ENCODE results near the gene LRRFIP1. TPM values are rescaled to one million over a fixed set of nuclear protein-coding genes. Genes with fewer than 3 reads are reported as not detected.

Gene LRRFIP1
- total RNA-seq, 4 donors from 2014 or later, result 51.5 to 95.4 (median 65.6) TPM

GRCh38 chr2:237600205-237600846 lies 27.1 kb upstream of the LRRFIP1 start:
- WGBS, 2 donors, result 33 to 43% methylated on average over 16 of the region's 16 CpGs
- Histone ChIP-seq H3K27ac (peak overlapping the region; percentile 10 to 72 (median 44)), H3K4me1 (peaks cover 0 to 21% (median 0%) of the 10 kb centered on the region in 4 donors), H3K4me3 (peak overlapping the region in 1 of 4 donors; percentile 39), H3K27me3 (no peaks in the 10 kb centered on the region), H3K9me3 (no peaks in the 10 kb centered on the region), H3K36me3 (no peaks in the 10 kb centered on the region)
- TF ChIP-seq EP300 (IDR thresholded peaks at IDR 0.05), result peak in 1 of 2 donors; percentile 8
- no peak for TF ChIP-seq POLR2A (IDR thresholded peaks at IDR 0.05)
- TF ChIP-seq CTCF (IDR thresholded peaks at IDR 0.05), result peak in 3 of 5 experiments; percentile 9 to 29 (median 13)
- DNase-seq (ENCODE audit: low spot score in 2 of 2), result peak in 1 of 2 donors; percentile 29

GRCh38 chr2:237601453-237602116 lies 25.8 kb upstream of the LRRFIP1 start:
- Histone ChIP-seq H3K36me3 (no peaks in the 10 kb centered on the region), H3K27me3 (no peaks in the 10 kb centered on the region), H3K4me3 (no peak overlapping the region), H3K4me1 (peaks cover 0 to 21% (median 0%) of the 10 kb centered on the region in 4 donors), H3K27ac (no peak overlapping the region), H3K9me3 (no peaks in the 10 kb centered on the region)
- TF ChIP-seq EP300 (IDR thresholded peaks at IDR 0.05) (no peak), CTCF (IDR thresholded peaks at IDR 0.05) (no peak), POLR2A (IDR thresholded peaks at IDR 0.05) (no peak)
- DNase-seq (ENCODE audit: low spot score in 2 of 2), result no peak
- 94 to 95% methylated on average over 14 of the region's 14 CpGs for WGBS, 2 donors

GRCh38 chr2:237602409-237602808 lies 25.0 kb upstream of the LRRFIP1 start:
- Histone ChIP-seq H3K27me3 (no peaks in the 10 kb centered on the region), H3K9me3 (no peaks in the 10 kb centered on the region), H3K36me3 (no peaks in the 10 kb centered on the region), H3K4me3 (no peak overlapping the region), H3K27ac (no peak overlapping the region), H3K4me1 (peaks cover 0 to 21% (median 0%) of the 10 kb centered on the region in 4 donors)
- TF ChIP-seq CTCF (IDR thresholded peaks at IDR 0.05) (no peak), POLR2A (IDR thresholded peaks at IDR 0.05) (no peak), EP300 (IDR thresholded peaks at IDR 0.05) (no peak)
- 89 to 91% methylated on average over 7 of the region's 7 CpGs for WGBS, 2 donors
- no peak for DNase-seq (ENCODE audit: low spot score in 2 of 2)

DNA sequence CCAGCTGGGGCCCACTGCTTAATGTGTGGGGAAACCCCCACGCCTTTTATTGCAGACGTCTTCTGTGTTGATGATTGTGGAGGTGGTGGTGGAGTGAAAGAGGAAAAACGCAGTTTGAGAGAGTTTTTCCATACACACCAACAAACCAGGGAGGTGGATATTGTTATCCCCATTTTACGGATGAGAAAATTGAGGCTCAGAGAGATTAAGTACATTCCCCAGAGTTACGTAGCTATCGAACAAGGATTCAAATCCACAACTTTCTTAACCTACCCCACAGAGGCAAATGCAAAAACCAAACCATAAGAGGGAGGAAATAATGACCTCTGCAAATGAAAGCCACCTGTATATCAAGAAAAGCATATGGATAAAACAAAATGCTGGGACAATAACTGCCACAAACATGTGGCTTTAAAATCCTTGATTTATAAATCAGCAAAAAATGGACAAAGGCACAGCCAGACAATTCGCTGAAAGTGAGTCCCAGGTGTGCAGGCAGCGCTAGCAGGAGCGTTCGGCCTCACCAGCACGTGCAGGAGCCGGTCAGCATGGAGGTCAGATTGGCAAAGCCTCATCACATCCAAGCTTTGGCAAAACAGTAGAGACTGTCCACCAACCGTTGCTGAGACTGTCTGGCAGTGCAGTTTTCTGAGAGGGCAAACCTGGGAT lies 24.2 kb upstream of the LRRFIP1 start:
- Histone ChIP-seq H3K27me3 (no peaks in the 10 kb centered on the region), H3K4me1 (peaks cover 0 to 21% (median 0%) of the 10 kb centered on the region in 4 donors), H3K27ac (peak overlapping the region in 2 of 4 donors; percentile 46 to 51), H3K4me3 (peak overlapping the region in 1 of 4 donors; percentile 19), H3K36me3 (no peaks in the 10 kb centered on the region), H3K9me3 (no peaks in the 10 kb centered on the region)
- DNase-seq (ENCODE audit: low spot score in 2 of 2), result no peak
- no peak for TF ChIP-seq POLR2A (IDR thresholded peaks at IDR 0.05)
- TF ChIP-seq EP300 (IDR thresholded peaks at IDR 0.05), result no peak
- TF ChIP-seq CTCF (IDR thresholded peaks at IDR 0.05), result no peak
- 72 to 75% methylated on average over 13 of the region's 13 CpGs for WGBS, 2 donors
